Measurements from ENCODE around the gene TBP. TPM values are rescaled to one million over a fixed set of nuclear protein-coding genes. Genes with fewer than 3 reads are reported as not detected.
"Not testable (repeated sequence)": the region's sequence is repeated elsewhere in the genome, so short reads cannot be mapped to it uniquely, and the experiment has no call there.

Gene TBP
- total and polyA plus RNA-seq, 2 experiments from 2014 or later: 13.4 to 24.6 TPM

DNA sequence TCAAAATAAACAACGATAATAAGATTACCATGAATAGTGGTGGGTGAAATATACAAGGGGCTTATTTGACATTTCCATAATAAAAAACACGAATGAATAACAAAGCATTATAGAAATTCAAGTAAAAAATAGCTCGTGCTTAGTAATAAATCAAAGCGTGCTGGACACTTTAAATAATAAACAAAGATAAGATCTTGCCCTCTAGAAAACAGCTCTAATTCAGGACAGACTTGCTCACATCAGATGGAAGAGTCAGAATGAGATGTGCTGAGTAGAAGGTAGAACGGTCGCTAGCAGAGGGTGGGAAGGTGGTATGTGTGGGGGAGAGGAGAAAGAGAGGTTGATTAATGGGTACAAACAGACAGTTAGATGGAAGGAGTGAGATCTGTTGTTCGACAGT, 28.4 kb upstream of the TBP start:
- no peak for TF ChIP-seq EZH2phosphoT487 (IDR thresholded peaks at IDR 0.05; ENCODE audit: insufficient read depth, low read depth)
- TF ChIP-seq EZH2 (IDR thresholded peaks at IDR 0.05; ENCODE audit: insufficient read depth, poor library complexity, severe bottlenecking): no peak
- no peak overlapping the region for H3K27ac ChIP-seq
- in situ Hi-C loops (cut with MboI): loop anchor here (5.0 to 10.0 kb wide), 2 partner anchors 693 to 731 kb away; no protein-coding TSS in a partner anchor
- H3K79me2 ChIP-seq (ENCODE audit: insufficient read depth): no peaks in the 10 kb centered on the region
- peaks cover 8% of the 10 kb centered on the region; the same call in 1 of the 2 replicates for H3F3A ChIP-seq (ENCODE audit: insufficient read depth)
- H3K4me1 ChIP-seq (ENCODE audit: insufficient read depth): peaks cover 3% of the 10 kb centered on the region; the same call in 1 of the 2 replicates
- H3K9ac ChIP-seq: no peak overlapping the region
- no peaks in the 10 kb centered on the region for H4K20me1 ChIP-seq (ENCODE audit: insufficient read depth)
- no peak overlapping the region for H2AFZ ChIP-seq
- H3K27me3 ChIP-seq (replicated peaks; ENCODE audit: insufficient read depth): no peaks in the 10 kb centered on the region
- no peak for DNase-seq
- H3K4me3 ChIP-seq: no peak overlapping the region
- no peaks in the 10 kb centered on the region for H3K9me2 ChIP-seq (ENCODE audit: insufficient read depth)
- H3K4me2 ChIP-seq (ENCODE audit: unreplicated experiment): no peak overlapping the region
- no peaks in the 10 kb centered on the region for H3K36me3 ChIP-seq (ENCODE audit: low read depth)
- H3K9me3 ChIP-seq (ENCODE audit: low read depth): no peaks in the 10 kb centered on the region
- WGBS, 2 experiments (ENCODE audit: low coverage in 1 of 2, low lambda C conversion rate in 2 of 2, missing lambda C conversion rate in 2 of 2): 73 to 74% methylated on average over 7 of the region's 7 CpGs

DNA sequence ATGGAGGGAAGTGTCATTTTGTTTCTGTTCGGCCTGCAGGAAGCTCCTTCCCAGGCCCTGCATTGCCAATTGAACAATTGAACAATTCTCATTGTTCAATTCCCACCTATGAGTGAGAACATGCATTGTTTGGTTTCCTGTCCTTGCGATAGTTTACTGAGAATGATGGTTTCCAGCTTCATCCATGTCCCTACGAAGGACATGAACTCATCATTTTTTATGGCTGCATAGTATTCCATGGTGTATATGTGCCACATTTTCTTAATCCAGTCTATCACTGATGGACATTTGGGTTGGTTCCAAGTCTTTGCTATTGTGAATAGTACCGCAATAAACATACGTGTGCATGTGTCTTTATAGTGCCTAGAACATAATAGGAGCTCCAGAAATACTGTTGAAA, 26.2 kb upstream of the TBP start:
- not testable (repeated sequence) for H3K9ac ChIP-seq; H3K79me2 ChIP-seq (ENCODE audit: insufficient read depth); H3K27me3 ChIP-seq (replicated peaks; ENCODE audit: insufficient read depth); H3K4me3 ChIP-seq; H3K9me3 ChIP-seq (ENCODE audit: low read depth); H3K36me3 ChIP-seq (ENCODE audit: low read depth); H3K4me1 ChIP-seq (ENCODE audit: insufficient read depth); H3K27ac ChIP-seq; H2AFZ ChIP-seq; DNase-seq; H3K9me2 ChIP-seq (ENCODE audit: insufficient read depth); H4K20me1 ChIP-seq (ENCODE audit: insufficient read depth); H3K4me2 ChIP-seq (ENCODE audit: unreplicated experiment)
- WGBS, 2 experiments (ENCODE audit: low coverage in 1 of 2, low lambda C conversion rate in 2 of 2, missing lambda C conversion rate in 2 of 2): 79 to 83% methylated on average over 5 of the region's 5 CpGs
- peaks cover 26% of the 10 kb centered on the region for H3F3A ChIP-seq (ENCODE audit: insufficient read depth)
- in situ Hi-C loops (cut with MboI): loop anchor here (5.0 to 10.0 kb wide), 2 partner anchors 696 to 733 kb away; no protein-coding TSS in a partner anchor

DNA sequence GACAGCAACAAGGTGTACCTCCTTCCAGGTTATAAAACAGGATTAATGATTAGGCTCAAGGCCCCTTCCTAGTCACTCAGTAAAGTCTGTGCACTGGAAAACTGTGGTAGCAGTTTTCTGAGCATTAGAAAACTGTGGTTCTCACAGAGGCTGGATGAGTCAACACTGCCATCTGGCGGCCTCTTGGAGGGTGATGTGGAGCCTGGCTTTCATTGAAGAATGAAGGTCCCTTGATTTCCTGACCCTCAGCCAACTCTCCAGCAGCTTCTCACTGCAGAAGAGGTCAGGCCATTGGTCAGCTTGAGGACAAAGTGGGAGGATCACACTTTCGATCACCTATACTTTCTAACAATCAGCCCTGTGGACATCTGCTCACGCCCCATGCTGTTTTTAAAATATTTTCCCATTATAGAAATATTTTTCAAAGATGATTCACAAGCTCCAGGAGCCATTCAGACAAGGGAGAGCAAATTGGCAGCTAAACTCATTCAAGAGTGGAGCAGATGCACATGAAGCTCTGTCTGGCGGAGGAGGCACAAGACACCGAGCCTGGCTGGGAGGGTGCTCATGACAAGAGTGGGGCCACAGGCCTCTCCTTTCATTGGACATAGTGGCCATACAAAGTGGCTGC, 24.2 kb upstream of the TBP start:
- DNase-seq: peak; percentile 83
- Histone ChIP-seq H3K36me3 (ENCODE audit: low read depth) (peaks cover 21% of the 10 kb centered on the region), H3K9me2 (ENCODE audit: insufficient read depth) (no peaks in the 10 kb centered on the region), H3K4me2 (ENCODE audit: unreplicated experiment) (no peak overlapping the region), H3K9me3 (ENCODE audit: low read depth) (no peaks in the 10 kb centered on the region), H3K79me2 (ENCODE audit: insufficient read depth) (no peaks in the 10 kb centered on the region), H3K4me1 (ENCODE audit: insufficient read depth) (peaks cover 3% of the 10 kb centered on the region; the same call in 1 of the 2 replicates), H4K20me1 (ENCODE audit: insufficient read depth) (no peaks in the 10 kb centered on the region), H3F3A (ENCODE audit: insufficient read depth) (peaks cover 41% of the 10 kb centered on the region), H3K4me3 (no peak overlapping the region), H3K27ac (peak overlapping the region; percentile 16; the same call in 1 of the 2 replicates), H3K9ac (no peak overlapping the region), H3K27me3 (replicated peaks; ENCODE audit: insufficient read depth) (no peaks in the 10 kb centered on the region), H2AFZ (no peak overlapping the region)
- in situ Hi-C loops (cut with MboI): loop anchor here (5.0 to 10.0 kb wide), 2 partner anchors 698 to 735 kb away; no protein-coding TSS in a partner anchor
- TF ChIP-seq EZH2phosphoT487 (IDR thresholded peaks at IDR 0.05; ENCODE audit: insufficient read depth, low read depth) (no peak), EZH2 (IDR thresholded peaks at IDR 0.05; ENCODE audit: insufficient read depth, poor library complexity, severe bottlenecking) (no peak)
- WGBS, 2 experiments (ENCODE audit: low coverage in 1 of 2, low lambda C conversion rate in 2 of 2, missing lambda C conversion rate in 2 of 2): 22 to 24% methylated on average over 5 of the region's 5 CpGs

DNA sequence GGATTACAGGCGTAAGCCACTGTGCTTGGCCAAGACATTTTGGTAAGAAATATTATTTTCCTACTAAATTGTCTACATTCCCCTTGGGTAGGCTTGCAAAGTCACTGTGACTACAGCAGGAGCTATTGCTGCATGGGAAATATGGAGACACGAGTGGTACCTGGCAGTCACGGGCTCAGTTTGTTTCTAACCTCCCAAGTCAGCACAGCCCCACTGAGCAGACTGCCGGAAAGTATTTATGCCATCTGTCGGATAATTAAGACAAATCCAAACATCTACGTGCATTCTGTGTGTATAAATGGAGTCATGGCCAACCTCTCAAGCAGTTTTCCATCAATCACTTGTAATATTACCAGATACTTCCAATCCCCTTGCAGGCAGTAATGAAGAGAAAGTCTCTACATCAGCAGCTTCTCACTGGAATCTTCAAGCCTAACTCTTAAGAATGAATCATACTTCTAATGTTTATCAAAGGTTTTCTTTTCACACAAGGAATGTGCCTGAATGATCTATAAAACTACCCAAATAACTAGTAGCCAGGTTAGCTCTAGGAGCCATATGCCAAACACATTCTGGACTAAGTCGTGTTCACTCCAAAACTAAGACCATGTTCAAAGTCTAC, 21.2 kb upstream of the TBP start:
- in situ Hi-C loops (cut with MboI): no loop called here
- H3K9ac ChIP-seq: no peak overlapping the region
- no peaks in the 10 kb centered on the region for H3K9me3 ChIP-seq (ENCODE audit: low read depth)
- peaks cover 3% of the 10 kb centered on the region; the same call in 1 of the 2 replicates for H3K4me1 ChIP-seq (ENCODE audit: insufficient read depth)
- TF ChIP-seq EZH2 (IDR thresholded peaks at IDR 0.05; ENCODE audit: insufficient read depth, poor library complexity, severe bottlenecking): no peak
- TF ChIP-seq EZH2phosphoT487 (IDR thresholded peaks at IDR 0.05; ENCODE audit: insufficient read depth, low read depth): no peak
- no peaks in the 10 kb centered on the region for H4K20me1 ChIP-seq (ENCODE audit: insufficient read depth)
- peaks cover 53% of the 10 kb centered on the region for H3F3A ChIP-seq (ENCODE audit: insufficient read depth)
- H3K36me3 ChIP-seq (ENCODE audit: low read depth): peaks cover 50% of the 10 kb centered on the region
- H3K79me2 ChIP-seq (ENCODE audit: insufficient read depth): peaks cover 14% of the 10 kb centered on the region
- 62 to 70% methylated on average over 7 of the region's 7 CpGs for WGBS, 2 experiments (ENCODE audit: low coverage in 1 of 2, low lambda C conversion rate in 2 of 2, missing lambda C conversion rate in 2 of 2)
- no peak overlapping the region for H3K27ac ChIP-seq
- DNase-seq: no peak
- no peaks in the 10 kb centered on the region for H3K27me3 ChIP-seq (replicated peaks; ENCODE audit: insufficient read depth)
- no peak overlapping the region for H3K4me2 ChIP-seq (ENCODE audit: unreplicated experiment)
- H3K9me2 ChIP-seq (ENCODE audit: insufficient read depth): no peaks in the 10 kb centered on the region
- H2AFZ ChIP-seq: no peak overlapping the region
- H3K4me3 ChIP-seq: no peak overlapping the region

Measured in GM23248 (cell line).